ENCODE measurements around the gene MBD5. TPM values are rescaled to one million over a fixed set of nuclear protein-coding genes. Genes with fewer than 3 reads are reported as not detected.

The MBD5 gene
- total RNA-seq, 1 experiment from 2014 or later, result 33.7 TPM

GRCh38 chr2:148306027-148306426 lies 285.1 kb downstream of the MBD5 start (continued):
- no peak for TF ChIP-seq ZNF671 (CRISPR knock-in tag; IDR thresholded peaks at IDR 0.05)
- TF ChIP-seq, protein P1, sequence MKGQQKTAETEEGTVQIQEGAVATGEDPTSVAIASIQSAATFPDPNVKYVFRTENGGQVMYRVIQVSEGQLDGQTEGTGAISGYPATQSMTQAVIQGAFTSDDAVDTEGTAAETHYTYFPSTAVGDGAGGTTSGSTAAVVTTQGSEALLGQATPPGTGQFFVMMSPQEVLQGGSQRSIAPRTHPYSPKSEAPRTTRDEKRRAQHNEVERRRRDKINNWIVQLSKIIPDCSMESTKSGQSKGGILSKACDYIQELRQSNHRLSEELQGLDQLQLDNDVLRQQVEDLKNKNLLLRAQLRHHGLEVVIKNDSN (CRISPR knock-in tag; IDR thresholded peaks at IDR 0.05), result no peak
- TF ChIP-seq, protein P2, sequence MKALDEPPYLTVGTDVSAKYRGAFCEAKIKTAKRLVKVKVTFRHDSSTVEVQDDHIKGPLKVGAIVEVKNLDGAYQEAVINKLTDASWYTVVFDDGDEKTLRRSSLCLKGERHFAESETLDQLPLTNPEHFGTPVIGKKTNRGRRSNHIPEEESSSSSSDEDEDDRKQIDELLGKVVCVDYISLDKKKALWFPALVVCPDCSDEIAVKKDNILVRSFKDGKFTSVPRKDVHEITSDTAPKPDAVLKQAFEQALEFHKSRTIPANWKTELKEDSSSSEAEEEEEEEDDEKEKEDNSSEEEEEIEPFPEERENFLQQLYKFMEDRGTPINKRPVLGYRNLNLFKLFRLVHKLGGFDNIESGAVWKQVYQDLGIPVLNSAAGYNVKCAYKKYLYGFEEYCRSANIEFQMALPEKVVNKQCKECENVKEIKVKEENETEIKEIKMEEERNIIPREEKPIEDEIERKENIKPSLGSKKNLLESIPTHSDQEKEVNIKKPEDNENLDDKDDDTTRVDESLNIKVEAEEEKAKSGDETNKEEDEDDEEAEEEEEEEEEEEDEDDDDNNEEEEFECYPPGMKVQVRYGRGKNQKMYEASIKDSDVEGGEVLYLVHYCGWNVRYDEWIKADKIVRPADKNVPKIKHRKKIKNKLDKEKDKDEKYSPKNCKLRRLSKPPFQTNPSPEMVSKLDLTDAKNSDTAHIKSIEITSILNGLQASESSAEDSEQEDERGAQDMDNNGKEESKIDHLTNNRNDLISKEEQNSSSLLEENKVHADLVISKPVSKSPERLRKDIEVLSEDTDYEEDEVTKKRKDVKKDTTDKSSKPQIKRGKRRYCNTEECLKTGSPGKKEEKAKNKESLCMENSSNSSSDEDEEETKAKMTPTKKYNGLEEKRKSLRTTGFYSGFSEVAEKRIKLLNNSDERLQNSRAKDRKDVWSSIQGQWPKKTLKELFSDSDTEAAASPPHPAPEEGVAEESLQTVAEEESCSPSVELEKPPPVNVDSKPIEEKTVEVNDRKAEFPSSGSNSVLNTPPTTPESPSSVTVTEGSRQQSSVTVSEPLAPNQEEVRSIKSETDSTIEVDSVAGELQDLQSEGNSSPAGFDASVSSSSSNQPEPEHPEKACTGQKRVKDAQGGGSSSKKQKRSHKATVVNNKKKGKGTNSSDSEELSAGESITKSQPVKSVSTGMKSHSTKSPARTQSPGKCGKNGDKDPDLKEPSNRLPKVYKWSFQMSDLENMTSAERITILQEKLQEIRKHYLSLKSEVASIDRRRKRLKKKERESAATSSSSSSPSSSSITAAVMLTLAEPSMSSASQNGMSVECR (CRISPR knock-in tag; IDR thresholded peaks at IDR 0.05; ENCODE audit: borderline replicate concordance), result no peak
- TF ChIP-seq RELA (CRISPR knock-in tag; IDR thresholded peaks at IDR 0.05; ENCODE audit: borderline replicate concordance), result no peak

- peaks cover 7% of the 10 kb centered on the region for H3K9me3 Mint-ChIP-seq
Measured at GRCh38 chr2:148317598-148317997, 296.7 kb downstream of the MBD5 start.

More at GRCh38 chr2:148317598-148317997, 296.7 kb downstream of the MBD5 start:
- DNase-seq (ENCODE audit: low spot score) (no peak), ATAC-seq (no peak)
- no peak overlapping the region for H3K4me3 Mint-ChIP-seq
- ChIA-PET CTCF (no interaction called here), POLR2A (no interaction called here)
- peaks cover 5% of the 10 kb centered on the region; the same call in 1 of the 2 replicates for H3K36me3 Mint-ChIP-seq
- no peaks in the 10 kb centered on the region for H3K27me3 Mint-ChIP-seq (ENCODE audit: low read depth)
- no peak overlapping the region for H3K27ac Mint-ChIP-seq
- no peak for TF ChIP-seq E2F1 (CRISPR knock-in tag; IDR thresholded peaks at IDR 0.05)
- no peak for TF ChIP-seq ZNF232 (CRISPR knock-in tag; IDR thresholded peaks at IDR 0.05)
- no peak for TF ChIP-seq FOXP1 (CRISPR knock-in tag; IDR thresholded peaks at IDR 0.05; ENCODE audit: borderline replicate concordance)
- TF ChIP-seq OVOL2 (CRISPR knock-in tag; IDR thresholded peaks at IDR 0.05; ENCODE audit: borderline replicate concordance), result no peak
- TF ChIP-seq, protein P3, sequence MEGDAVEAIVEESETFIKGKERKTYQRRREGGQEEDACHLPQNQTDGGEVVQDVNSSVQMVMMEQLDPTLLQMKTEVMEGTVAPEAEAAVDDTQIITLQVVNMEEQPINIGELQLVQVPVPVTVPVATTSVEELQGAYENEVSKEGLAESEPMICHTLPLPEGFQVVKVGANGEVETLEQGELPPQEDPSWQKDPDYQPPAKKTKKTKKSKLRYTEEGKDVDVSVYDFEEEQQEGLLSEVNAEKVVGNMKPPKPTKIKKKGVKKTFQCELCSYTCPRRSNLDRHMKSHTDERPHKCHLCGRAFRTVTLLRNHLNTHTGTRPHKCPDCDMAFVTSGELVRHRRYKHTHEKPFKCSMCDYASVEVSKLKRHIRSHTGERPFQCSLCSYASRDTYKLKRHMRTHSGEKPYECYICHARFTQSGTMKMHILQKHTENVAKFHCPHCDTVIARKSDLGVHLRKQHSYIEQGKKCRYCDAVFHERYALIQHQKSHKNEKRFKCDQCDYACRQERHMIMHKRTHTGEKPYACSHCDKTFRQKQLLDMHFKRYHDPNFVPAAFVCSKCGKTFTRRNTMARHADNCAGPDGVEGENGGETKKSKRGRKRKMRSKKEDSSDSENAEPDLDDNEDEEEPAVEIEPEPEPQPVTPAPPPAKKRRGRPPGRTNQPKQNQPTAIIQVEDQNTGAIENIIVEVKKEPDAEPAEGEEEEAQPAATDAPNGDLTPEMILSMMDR (IDR thresholded peaks at IDR 0.05), result no peak
- no peak for TF ChIP-seq GABPB1 (CRISPR knock-in tag; IDR thresholded peaks at IDR 0.05)
- no peak for TF ChIP-seq ZMAT4 (CRISPR knock-in tag; IDR thresholded peaks at IDR 0.05)
- no peak for TF ChIP-seq HMGA2 (CRISPR knock-in tag; IDR thresholded peaks at IDR 0.05)
- TF ChIP-seq NFE2L1 (CRISPR knock-in tag; IDR thresholded peaks at IDR 0.05), result no peak
- no peak for TF ChIP-seq ERG (CRISPR knock-in tag; IDR thresholded peaks at IDR 0.05)
- no peak for TF ChIP-seq ATF6 (CRISPR knock-in tag; IDR thresholded peaks at IDR 0.05)
- TF ChIP-seq MAX (CRISPR knock-in tag; IDR thresholded peaks at IDR 0.05), result no peak
- TF ChIP-seq SMAD4 (CRISPR knock-in tag; IDR thresholded peaks at IDR 0.05), result no peak
- no peak for TF ChIP-seq KAT7 (CRISPR knock-in tag; IDR thresholded peaks at IDR 0.05; ENCODE audit: borderline replicate concordance)
- TF ChIP-seq NFATC4 (CRISPR knock-in tag; IDR thresholded peaks at IDR 0.05), result no peak
- TF ChIP-seq TP53 (CRISPR knock-in tag; IDR thresholded peaks at IDR 0.05), result no peak
- no peak for TF ChIP-seq FOXK1 (CRISPR knock-in tag; IDR thresholded peaks at IDR 0.05)
- no peak for TF ChIP-seq ZNF219 (CRISPR knock-in tag; IDR thresholded peaks at IDR 0.05; ENCODE audit: borderline replicate concordance)
- no peak for TF ChIP-seq ZNF263 (CRISPR knock-in tag; IDR thresholded peaks at IDR 0.05; ENCODE audit: low read depth)
- H3K4me1 Mint-ChIP-seq, result peaks cover 2% of the 10 kb centered on the region; the same call in 1 of the 2 replicates
